NCI-H69 (cell line): ENCODE measurements around the gene APLP1.
"Not testable (repeated sequence)": the region's sequence is repeated elsewhere in the genome, so short reads cannot be mapped to it uniquely, and the experiment has no call there.

Source experiments
- DNase-seq: peaks from one replicate; lab custom pipeline; 2025; lab: John Stamatoyannopoulos, UW

The APLP1 gene

GRCh38 chr19:35882114-35882832 lies 13.9 kb downstream of the APLP1 start:
- peak; percentile 87 for DNase-seq

GRCh38 chr19:35883882-35884281 lies 15.5 kb downstream of the APLP1 start:
- no peak for DNase-seq

GRCh38 chr19:35885225-35885738 lies 16.9 kb downstream of the APLP1 start:
- DNase-seq = no peak

GRCh38 chr19:35885904-35886303 lies 17.5 kb downstream of the APLP1 start:
- no peak for DNase-seq

- no peak for DNase-seq
Observed at GRCh38 chr19:35887197-35887596, 18.8 kb downstream of the APLP1 start.

- DNase-seq = no peak
Observed at GRCh38 chr19:35888398-35888797, 20.0 kb downstream of the APLP1 start.

- no peak for DNase-seq
Observed at GRCh38 chr19:35889370-35890112, 21.2 kb downstream of the APLP1 start.

- no peak for DNase-seq
Observed at GRCh38 chr19:35890113-35890650, 21.8 kb downstream of the APLP1 start.

GRCh38 chr19:35891819-35892218 lies 23.4 kb downstream of the APLP1 start:
- not testable (repeated sequence) for DNase-seq

GRCh38 chr19:35894342-35894741 lies 26.0 kb downstream of the APLP1 start:
- DNase-seq = no peak

- DNase-seq = no peak
Observed at GRCh38 chr19:35895911-35896642, 27.7 kb downstream of the APLP1 start.

GRCh38 chr19:35896643-35897040 lies 28.3 kb downstream of the APLP1 start:
- no peak for DNase-seq

- DNase-seq = no peak
Observed at GRCh38 chr19:35897706-35898451, 29.5 kb downstream of the APLP1 start.

GRCh38 chr19:35898499-35898809 lies 30.1 kb downstream of the APLP1 start:
- DNase-seq = no peak

GRCh38 chr19:35899547-35900214 lies 31.3 kb downstream of the APLP1 start:
- DNase-seq = peak; percentile 85

GRCh38 chr19:35901055-35901644 lies 32.8 kb downstream of the APLP1 start:
- no peak for DNase-seq

GRCh38 chr19:35901854-35902661 lies 33.7 kb downstream of the APLP1 start, which contains the start of gene HCST:
Gene HCST (plus strand): TSS chr19:35902529. CDS start chr19:35902594, 65 bp downstream.
- no peak for DNase-seq

- DNase-seq = no peak
Observed at GRCh38 chr19:35902870-35903475, 34.6 kb downstream of the APLP1 start.

GRCh38 chr19:35903550-35904179 lies 35.3 kb downstream of the APLP1 start:
- peak; percentile 82 for DNase-seq
